HepG2 (cell line): ENCODE data around the gene RASSF8. TPM values are rescaled to one million over a fixed set of nuclear protein-coding genes. Genes with fewer than 3 reads are reported as not detected.
A peak's percentile ranks its signal among the peaks of the same experiment; 100 is the strongest.

Experiments used
- SMAD1 ChIP-seq: sonication (generic); formaldehyde crosslinking; IDR thresholded peaks from 2 replicates; pipeline ENCODE4 v1.4.0; 2020; ENCODE audit warnings: missing genetic modification reagents, low read depth, mild to moderate bottlenecking, borderline replicate concordance
- TERF1 ChIP-seq: sonication (generic); formaldehyde crosslinking; IDR thresholded peaks from 2 replicates; pipeline ENCODE4 v1.8.0; 2022; ENCODE audit warnings: mild to moderate bottlenecking, missing genetic modification reagents, moderate library complexity
- TFDP2 ChIP-seq: sonication (generic); formaldehyde crosslinking; IDR thresholded peaks from 2 replicates; pipeline ENCODE4 v1.4.0; 2020; ENCODE audit warnings: missing genetic modification reagents
- ZNF558 ChIP-seq: sonication (generic); formaldehyde crosslinking; IDR thresholded peaks from 2 replicates; pipeline ENCODE4 v1.9.0; 2022; ENCODE audit warnings: mild to moderate bottlenecking, missing genetic modification reagents, borderline replicate concordance
- polyA plus RNA-seq, 8 experiments: library from polyadenylated mRNA; depleted of rRNA in 3 of 8; stranded (reverse) in 7 of 8; unstranded in 1 of 8; fragments of >200 nt; fragmentation: Illumina TruSeq in 4 of 8; extraction: Trizol in 4 of 8; gene quantifications; 2 replicates each; pipeline versions ENCODE4 v1.2.1 to v1.2.3, GENCODE V29; 2011 to 2016; ENCODE audit warnings: low read depth in 4 of 8, missing spikeins in 1 of 8, mixed read lengths in 1 of 8; ENCODE audit not compliant: insufficient read depth in 1 of 8
- total RNA-seq, 5 experiments: library from RNA; depleted of rRNA; stranded (reverse); fragments of >200 nt; fragmentation: Illumina TruSeq; extraction: Trizol; gene quantifications; 2 replicates each; pipeline ENCODE4 v1.2.3, GENCODE V29; 2016; ENCODE audit warnings: low read depth in 1 of 5
- TF ChIP-seq, protein P1 (sequence below): sonication (generic); formaldehyde crosslinking; IDR thresholded peaks from 2 replicates; pipeline ENCODE4 v1.5.0; 2020; ENCODE audit warnings: mild to moderate bottlenecking, missing genetic modification reagents, moderate library complexity
- TF ChIP-seq, protein P2 (sequence below): sonication (generic); formaldehyde crosslinking; IDR thresholded peaks from 2 replicates; pipeline ENCODE4 v1.4.0; 2020; ENCODE audit warnings: missing genetic modification reagents, borderline replicate concordance
- TF ChIP-seq, protein P3 (sequence below): sonication (generic); formaldehyde crosslinking; IDR thresholded peaks from 2 replicates; pipeline ENCODE4 v1.4.0; 2020; ENCODE audit warnings: missing genetic modification reagents, borderline replicate concordance
- TF ChIP-seq, protein P4 (sequence below): sonication (generic); formaldehyde crosslinking; IDR thresholded peaks from 2 replicates; pipeline ENCODE4 v1.4.0; 2020; ENCODE audit warnings: missing genetic modification reagents
- TF ChIP-seq, protein P5 (sequence below): sonication (generic); formaldehyde crosslinking; conservative IDR thresholded peaks from 2 replicates; pipeline ENCODE4 v1.4.0; 2020; ENCODE audit warnings: missing genetic modification reagents

RASSF8 gene
- total and polyA plus RNA-seq, 2 of the 13 experiments (the other 11 are each of a cell fraction or from before 2014, with no cell fraction given): 0.82 to 9.2 TPM

DNA sequence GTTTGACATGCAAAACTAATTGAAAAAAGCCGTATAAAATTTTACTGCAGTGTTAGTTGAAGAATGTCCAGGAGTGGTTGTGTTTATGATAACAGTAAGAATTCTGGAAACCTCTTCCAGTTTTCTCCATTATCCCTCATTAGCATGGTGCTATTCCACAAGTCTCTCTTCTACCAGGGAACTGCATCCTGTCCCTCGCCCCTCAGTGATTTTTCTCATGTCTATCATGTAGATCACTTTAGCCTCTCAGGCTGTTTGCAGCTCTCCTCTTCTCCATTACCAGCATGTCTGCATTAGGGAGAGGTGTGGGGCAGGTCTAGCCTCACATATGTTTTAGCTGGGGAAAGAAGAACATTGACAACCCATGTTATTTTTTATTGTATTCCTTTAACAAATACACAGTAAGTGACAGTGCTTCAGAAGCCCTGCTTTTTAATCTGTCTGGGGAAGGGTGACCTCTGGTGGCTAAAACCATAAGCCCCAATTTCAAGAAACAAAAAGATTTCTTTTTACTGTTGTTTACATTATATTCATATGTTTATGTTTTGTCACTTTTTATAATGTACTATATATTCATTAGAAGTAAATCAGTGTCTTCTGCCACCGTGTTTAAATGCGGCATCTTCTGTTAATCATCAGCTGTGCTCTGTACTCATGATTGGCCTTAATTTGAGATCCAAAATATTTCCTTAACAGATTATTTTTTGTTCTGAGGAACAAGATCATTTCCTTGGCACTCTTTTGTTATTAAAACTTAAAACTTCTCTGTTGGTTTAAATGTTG lies 70.7 kb downstream of the RASSF8 start (continued):
- TF ChIP-seq ZNF558: no peak
- TF ChIP-seq, protein P1, sequence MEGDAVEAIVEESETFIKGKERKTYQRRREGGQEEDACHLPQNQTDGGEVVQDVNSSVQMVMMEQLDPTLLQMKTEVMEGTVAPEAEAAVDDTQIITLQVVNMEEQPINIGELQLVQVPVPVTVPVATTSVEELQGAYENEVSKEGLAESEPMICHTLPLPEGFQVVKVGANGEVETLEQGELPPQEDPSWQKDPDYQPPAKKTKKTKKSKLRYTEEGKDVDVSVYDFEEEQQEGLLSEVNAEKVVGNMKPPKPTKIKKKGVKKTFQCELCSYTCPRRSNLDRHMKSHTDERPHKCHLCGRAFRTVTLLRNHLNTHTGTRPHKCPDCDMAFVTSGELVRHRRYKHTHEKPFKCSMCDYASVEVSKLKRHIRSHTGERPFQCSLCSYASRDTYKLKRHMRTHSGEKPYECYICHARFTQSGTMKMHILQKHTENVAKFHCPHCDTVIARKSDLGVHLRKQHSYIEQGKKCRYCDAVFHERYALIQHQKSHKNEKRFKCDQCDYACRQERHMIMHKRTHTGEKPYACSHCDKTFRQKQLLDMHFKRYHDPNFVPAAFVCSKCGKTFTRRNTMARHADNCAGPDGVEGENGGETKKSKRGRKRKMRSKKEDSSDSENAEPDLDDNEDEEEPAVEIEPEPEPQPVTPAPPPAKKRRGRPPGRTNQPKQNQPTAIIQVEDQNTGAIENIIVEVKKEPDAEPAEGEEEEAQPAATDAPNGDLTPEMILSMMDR: peak; percentile 59
- TF ChIP-seq, protein P2, sequence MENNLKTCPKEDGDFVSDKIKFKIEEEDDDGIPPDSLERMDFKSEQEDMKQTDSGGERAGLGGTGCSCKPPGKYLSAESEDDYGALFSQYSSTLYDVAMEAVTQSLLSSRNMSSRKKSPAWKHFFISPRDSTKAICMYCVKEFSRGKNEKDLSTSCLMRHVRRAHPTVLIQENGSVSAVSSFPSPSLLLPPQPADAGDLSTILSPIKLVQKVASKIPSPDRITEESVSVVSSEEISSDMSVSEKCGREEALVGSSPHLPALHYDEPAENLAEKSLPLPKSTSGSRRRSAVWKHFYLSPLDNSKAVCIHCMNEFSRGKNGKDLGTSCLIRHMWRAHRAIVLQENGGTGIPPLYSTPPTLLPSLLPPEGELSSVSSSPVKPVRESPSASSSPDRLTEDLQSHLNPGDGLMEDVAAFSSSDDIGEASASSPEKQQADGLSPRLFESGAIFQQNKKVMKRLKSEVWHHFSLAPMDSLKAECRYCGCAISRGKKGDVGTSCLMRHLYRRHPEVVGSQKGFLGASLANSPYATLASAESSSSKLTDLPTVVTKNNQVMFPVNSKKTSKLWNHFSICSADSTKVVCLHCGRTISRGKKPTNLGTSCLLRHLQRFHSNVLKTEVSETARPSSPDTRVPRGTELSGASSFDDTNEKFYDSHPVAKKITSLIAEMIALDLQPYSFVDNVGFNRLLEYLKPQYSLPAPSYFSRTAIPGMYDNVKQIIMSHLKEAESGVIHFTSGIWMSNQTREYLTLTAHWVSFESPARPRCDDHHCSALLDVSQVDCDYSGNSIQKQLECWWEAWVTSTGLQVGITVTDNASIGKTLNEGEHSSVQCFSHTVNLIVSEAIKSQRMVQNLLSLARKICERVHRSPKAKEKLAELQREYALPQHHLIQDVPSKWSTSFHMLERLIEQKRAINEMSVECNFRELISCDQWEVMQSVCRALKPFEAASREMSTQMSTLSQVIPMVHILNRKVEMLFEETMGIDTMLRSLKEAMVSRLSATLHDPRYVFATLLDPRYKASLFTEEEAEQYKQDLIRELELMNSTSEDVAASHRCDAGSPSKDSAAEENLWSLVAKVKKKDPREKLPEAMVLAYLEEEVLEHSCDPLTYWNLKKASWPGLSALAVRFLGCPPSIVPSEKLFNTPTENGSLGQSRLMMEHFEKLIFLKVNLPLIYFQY (CRISPR knock-in tag): no peak
- TF ChIP-seq, protein P3, sequence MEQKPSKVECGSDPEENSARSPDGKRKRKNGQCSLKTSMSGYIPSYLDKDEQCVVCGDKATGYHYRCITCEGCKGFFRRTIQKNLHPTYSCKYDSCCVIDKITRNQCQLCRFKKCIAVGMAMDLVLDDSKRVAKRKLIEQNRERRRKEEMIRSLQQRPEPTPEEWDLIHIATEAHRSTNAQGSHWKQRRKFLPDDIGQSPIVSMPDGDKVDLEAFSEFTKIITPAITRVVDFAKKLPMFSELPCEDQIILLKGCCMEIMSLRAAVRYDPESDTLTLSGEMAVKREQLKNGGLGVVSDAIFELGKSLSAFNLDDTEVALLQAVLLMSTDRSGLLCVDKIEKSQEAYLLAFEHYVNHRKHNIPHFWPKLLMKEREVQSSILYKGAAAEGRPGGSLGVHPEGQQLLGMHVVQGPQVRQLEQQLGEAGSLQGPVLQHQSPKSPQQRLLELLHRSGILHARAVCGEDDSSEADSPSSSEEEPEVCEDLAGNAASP (CRISPR knock-in tag): no peak
- no peak for TF ChIP-seq TERF1 (CRISPR knock-in tag)
- TF ChIP-seq SMAD1: no peak
- TF ChIP-seq, protein P4, sequence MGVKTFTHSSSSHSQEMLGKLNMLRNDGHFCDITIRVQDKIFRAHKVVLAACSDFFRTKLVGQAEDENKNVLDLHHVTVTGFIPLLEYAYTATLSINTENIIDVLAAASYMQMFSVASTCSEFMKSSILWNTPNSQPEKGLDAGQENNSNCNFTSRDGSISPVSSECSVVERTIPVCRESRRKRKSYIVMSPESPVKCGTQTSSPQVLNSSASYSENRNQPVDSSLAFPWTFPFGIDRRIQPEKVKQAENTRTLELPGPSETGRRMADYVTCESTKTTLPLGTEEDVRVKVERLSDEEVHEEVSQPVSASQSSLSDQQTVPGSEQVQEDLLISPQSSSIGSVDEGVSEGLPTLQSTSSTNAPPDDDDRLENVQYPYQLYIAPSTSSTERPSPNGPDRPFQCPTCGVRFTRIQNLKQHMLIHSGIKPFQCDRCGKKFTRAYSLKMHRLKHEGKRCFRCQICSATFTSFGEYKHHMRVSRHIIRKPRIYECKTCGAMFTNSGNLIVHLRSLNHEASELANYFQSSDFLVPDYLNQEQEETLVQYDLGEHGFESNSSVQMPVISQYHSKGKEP (CRISPR knock-in tag): no peak
- TF ChIP-seq, protein P5, sequence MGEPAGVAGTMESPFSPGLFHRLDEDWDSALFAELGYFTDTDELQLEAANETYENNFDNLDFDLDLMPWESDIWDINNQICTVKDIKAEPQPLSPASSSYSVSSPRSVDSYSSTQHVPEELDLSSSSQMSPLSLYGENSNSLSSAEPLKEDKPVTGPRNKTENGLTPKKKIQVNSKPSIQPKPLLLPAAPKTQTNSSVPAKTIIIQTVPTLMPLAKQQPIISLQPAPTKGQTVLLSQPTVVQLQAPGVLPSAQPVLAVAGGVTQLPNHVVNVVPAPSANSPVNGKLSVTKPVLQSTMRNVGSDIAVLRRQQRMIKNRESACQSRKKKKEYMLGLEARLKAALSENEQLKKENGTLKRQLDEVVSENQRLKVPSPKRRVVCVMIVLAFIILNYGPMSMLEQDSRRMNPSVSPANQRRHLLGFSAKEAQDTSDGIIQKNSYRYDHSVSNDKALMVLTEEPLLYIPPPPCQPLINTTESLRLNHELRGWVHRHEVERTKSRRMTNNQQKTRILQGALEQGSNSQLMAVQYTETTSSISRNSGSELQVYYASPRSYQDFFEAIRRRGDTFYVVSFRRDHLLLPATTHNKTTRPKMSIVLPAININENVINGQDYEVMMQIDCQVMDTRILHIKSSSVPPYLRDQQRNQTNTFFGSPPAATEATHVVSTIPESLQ (CRISPR knock-in tag): no peak
- no peak for TF ChIP-seq TFDP2 (CRISPR knock-in tag)
